Lower leg skin (tissue), 4 donors: ENCODE measurements around the gene LIME1. TPM values are rescaled to one million over a fixed set of nuclear protein-coding genes. Genes with fewer than 3 reads are reported as not detected.

Experiments used
- DNase-seq, 2 donors: peaks; one replicate each; pipeline ENCODE4 v3.0.0-alpha.2; 2019; ENCODE audit warnings: low spot score in 2 of 2
- H3K4me3 ChIP-seq: fragments of 200-600 bp; sonication (generic); 2 replicates; pipeline ENCODE4 v1.5.1; 2017; ENCODE audit warnings: mild to moderate bottlenecking, low read depth; ENCODE audit not compliant: poor library complexity, severe bottlenecking
- POLR2A ChIP-seq, 2 donors: fragments of 450-650 bp; IDR thresholded peaks; one replicate each; pipeline ENCODE4 v1.6.1; 2016 to 2017; ENCODE audit warnings: antibody characterized with exemption in 2 of 2, mild to moderate bottlenecking in 1 of 2, moderate library complexity in 1 of 2
- WGBS, 2 donors: methylation state at CpG; one replicate each; pipeline ENCODE4 v1.1.5; 2018; 5-methylcytosine and 5-hydroxymethylcytosine counted together
- intact Hi-C: fragments of 100-400 bp; cut with DNase I; formaldehyde crosslinking; loops from one replicate; pipeline ENCODE4 v1.15.0; 2023; ENCODE audit warnings: low total_unique reads
- total RNA-seq, 4 donors: library from RNA; depleted of rRNA; stranded (reverse); fragments of >200 nt; gene quantifications; one replicate each; pipeline ENCODE4 v1.1.0, GENCODE V29; 2016
- TF ChIP-seq, protein P1 (sequence below), 3 donors: fragments of 450-650 bp; IDR thresholded peaks; one replicate each; pipeline ENCODE4 v1.5.1; 2016; ENCODE audit warnings: antibody characterized with exemption in 3 of 3, mild to moderate bottlenecking in 3 of 3, moderate library complexity in 2 of 3

Gene LIME1, protein sequence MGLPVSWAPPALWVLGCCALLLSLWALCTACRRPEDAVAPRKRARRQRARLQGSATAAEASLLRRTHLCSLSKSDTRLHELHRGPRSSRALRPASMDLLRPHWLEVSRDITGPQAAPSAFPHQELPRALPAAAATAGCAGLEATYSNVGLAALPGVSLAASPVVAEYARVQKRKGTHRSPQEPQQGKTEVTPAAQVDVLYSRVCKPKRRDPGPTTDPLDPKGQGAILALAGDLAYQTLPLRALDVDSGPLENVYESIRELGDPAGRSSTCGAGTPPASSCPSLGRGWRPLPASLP
- total RNA-seq, result 10 to 100 TPM; 17.8 to 26.3 (median 21.8) TPM

DNA sequence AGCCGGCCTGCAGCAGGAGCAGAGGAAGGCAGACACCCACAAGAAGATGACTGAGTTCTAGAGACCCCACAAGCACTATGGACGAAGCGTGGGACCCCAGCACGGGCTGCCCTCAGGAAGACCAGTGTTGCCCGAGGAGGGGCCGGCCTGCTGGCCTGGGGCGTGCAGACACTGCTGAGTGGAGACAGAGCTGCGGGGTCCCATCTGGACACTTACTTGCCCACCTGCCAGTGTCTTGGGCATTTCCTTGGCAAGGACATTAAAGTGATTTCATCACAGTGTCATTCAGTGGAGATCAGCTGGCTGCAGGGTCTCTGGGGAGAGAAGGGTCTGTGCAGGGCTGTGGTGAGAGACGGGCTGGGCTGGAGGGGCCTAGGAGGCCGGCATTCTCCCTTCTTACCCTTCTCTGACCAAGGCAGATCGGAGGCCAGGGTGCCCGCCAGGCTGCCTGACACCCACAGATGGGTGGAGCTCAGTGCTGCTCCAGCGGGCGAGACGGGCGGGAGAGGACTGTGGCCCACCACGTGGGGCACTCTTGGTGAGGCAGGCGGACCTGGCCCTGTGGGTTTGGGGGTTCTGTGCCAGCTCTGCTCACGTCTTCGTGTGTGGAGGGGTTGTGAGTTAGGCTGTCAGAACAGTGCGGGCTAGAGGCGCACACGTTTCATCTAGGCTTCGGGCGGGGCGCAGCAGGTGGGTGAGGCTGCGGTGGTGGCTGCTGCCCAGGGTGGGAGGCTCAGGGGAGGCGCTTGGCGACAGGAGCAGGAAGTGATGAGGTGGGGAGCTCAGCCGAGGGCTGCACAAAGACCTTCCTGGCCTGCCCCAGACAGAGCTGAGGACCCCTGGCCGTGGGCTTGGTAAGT is at the start of gene LIME1:
TSS of gene LIME1 (plus strand) at position 806 of the 860 bp plus-strand sequence. CDS start 886 bp downstream, outside the sequence.
- no peak within 1 kb of the TSS for H3K4me3 ChIP-seq
- 67 to 75% methylated on average over 21 to 29 of the region's 31 CpGs for WGBS, 2 donors
- DNase-seq, result peak in 1 of 2 donors; percentile 88
- intact Hi-C loops, result no loop called here
- TF ChIP-seq, protein P1, sequence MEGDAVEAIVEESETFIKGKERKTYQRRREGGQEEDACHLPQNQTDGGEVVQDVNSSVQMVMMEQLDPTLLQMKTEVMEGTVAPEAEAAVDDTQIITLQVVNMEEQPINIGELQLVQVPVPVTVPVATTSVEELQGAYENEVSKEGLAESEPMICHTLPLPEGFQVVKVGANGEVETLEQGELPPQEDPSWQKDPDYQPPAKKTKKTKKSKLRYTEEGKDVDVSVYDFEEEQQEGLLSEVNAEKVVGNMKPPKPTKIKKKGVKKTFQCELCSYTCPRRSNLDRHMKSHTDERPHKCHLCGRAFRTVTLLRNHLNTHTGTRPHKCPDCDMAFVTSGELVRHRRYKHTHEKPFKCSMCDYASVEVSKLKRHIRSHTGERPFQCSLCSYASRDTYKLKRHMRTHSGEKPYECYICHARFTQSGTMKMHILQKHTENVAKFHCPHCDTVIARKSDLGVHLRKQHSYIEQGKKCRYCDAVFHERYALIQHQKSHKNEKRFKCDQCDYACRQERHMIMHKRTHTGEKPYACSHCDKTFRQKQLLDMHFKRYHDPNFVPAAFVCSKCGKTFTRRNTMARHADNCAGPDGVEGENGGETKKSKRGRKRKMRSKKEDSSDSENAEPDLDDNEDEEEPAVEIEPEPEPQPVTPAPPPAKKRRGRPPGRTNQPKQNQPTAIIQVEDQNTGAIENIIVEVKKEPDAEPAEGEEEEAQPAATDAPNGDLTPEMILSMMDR (IDR thresholded peaks at IDR 0.05), result no peak
- TF ChIP-seq POLR2A (IDR thresholded peaks at IDR 0.05), result no peak

DNA sequence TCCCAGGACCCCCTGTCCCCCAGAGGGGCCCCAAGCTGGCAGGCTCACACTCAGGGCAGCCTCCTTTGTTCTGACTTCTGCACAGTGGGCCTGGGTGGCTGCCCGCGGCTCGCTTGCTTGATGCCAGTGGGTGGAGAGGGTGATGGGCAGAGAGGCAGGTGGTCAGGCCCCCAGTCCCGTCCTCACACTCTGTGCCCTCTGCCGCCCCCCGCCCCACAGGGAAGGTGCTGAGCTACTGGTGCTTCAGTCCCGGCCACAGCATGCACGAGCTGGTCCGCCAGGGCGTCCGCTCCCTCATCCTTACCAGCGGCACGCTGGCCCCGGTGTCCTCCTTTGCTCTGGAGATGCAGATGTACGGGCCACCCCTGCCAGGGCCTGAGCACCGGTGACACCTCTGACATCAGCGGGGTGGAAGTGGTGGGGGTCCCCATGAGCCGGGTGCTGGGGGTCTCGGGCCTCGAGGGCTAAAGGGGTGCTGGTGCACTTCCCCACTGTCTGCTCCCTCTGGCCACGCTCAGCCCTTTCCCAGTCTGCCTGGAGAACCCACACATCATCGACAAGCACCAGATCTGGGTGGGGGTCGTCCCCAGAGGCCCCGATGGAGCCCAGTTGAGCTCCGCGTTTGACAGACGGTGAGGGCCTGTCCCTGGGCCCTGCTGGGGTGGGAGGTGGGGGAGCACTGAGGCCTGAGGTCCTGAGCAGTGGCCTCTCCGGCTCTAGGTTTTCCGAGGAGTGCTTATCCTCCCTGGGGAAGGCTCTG is 48.9 kb upstream of the LIME1 start:
- no peak for DNase-seq
- TF ChIP-seq, protein P1 (IDR thresholded peaks at IDR 0.05), result no peak
- TF ChIP-seq POLR2A (IDR thresholded peaks at IDR 0.05), result no peak
- no peak overlapping the region for H3K4me3 ChIP-seq
- intact Hi-C loops, result no loop called here
- WGBS, 2 donors, result 89 to 90% methylated on average over 16 to 26 of the region's 29 CpGs

DNA sequence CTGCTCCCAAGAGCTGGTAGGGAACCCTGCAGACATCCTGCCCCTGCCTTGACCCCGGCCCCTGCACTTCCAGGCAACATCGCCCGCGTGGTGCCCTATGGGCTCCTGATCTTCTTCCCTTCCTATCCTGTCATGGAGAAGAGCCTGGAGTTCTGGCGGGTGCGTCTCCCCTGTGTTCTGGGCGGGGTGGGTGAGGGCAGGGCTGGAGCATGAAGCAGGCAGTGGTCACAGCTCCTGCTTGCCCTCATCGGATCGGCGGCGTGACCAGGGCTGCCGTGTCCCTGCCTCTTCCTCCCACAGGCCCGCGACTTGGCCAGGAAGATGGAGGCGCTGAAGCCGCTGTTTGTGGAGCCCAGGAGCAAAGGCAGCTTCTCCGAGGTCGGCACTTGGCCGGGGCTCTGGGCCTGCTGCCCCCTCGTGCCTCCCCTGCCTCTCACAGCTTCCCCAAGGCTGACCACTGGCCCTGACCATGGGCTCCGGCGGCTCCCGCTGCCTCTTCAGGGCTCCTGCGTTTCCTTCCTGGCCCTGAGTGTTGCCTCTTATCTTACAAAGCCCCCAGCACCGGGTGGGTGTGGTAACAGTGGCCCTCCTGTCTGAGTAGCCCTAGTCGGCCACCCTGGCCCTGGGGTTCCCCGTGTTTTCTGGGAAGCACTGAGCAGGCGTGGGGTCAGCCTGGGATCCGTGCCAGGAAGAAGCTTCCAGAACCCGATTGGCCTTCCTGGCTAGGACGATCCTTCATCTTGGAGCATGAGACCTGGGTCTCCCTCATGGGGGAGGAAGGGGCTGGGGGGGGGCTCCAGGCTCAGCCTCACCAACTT is 48.0 kb upstream of the LIME1 start:
- intact Hi-C loops, result no loop called here
- no peak for DNase-seq
- TF ChIP-seq POLR2A (IDR thresholded peaks at IDR 0.05), result no peak
- TF ChIP-seq, protein P1 (IDR thresholded peaks at IDR 0.05), result no peak
- 72 to 74% methylated on average over 31 of the region's 31 CpGs for WGBS, 2 donors
- no peak overlapping the region for H3K4me3 ChIP-seq

DNA sequence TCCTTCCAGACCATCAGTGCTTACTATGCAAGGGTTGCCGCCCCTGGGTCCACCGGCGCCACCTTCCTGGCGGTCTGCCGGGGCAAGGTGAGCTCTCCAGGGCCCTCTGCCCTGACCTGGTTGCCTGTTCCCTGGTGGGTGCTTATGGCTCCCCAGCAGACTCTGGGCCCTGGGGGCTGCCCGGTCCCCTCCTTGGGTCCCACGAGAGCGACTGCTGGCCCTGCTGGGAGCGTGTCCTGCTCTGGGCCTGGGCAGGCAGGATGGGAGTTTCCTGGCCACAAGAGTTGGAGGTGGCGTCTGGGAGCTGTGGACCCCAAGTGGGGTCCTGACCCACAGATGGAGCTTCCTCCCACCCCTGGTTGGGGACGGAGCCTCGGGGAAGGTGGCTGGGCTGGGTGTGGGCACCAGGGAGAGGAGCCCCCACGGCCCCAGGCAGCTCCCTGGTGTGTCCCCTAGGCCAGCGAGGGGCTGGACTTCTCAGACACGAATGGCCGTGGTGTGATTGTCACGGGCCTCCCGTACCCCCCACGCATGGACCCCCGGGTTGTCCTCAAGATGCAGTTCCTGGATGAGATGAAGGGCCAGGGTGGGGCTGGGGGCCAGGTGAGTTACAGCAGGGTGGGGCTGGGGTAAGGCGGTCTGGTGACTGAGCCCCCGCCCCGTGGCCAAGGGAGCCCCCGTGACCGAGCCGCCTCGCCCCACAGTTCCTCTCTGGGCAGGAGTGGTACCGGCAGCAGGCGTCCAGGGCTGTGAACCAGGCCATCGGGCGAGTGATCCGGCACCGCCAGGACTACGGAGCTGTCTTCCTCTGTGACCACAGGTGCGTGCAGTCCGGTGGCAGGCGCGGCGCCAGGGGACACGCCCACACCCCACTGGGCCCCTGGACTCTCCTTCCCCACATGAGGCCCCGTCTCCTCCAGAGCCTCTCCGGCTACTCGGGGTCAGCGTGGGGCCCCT is 47.1 kb upstream of the LIME1 start:
- intact Hi-C loops, result no loop called here
- DNase-seq, result no peak
- no peak overlapping the region for H3K4me3 ChIP-seq
- 86 to 88% methylated on average over 32 to 38 of the region's 44 CpGs for WGBS, 2 donors
- TF ChIP-seq, protein P1 (IDR thresholded peaks at IDR 0.05), result no peak
- TF ChIP-seq POLR2A (IDR thresholded peaks at IDR 0.05), result no peak
